OCI-LY7 (cell line): ENCODE results near the gene CSPG4.

Source experiments
- EZH2phosphoT487 ChIP-seq: fragments of 200-600 bp; sonication (generic); IDR thresholded peaks from 2 replicates; pipeline ENCODE4 v1.6.1; 2018; ENCODE audit warnings: low read depth, borderline replicate concordance, mild to moderate bottlenecking, mixed run types, antibody characterized with exemption, low read length, moderate library complexity, mixed read lengths
- TF ChIP-seq, protein P1 (sequence below): fragments of 200-600 bp; sonication (generic); conservative IDR thresholded peaks from 2 replicates; pipeline ENCODE4 v1.5.1; 2014; ENCODE audit warnings: mild to moderate bottlenecking, antibody characterized with exemption, low read length, moderate library complexity, mixed read lengths

DNA sequence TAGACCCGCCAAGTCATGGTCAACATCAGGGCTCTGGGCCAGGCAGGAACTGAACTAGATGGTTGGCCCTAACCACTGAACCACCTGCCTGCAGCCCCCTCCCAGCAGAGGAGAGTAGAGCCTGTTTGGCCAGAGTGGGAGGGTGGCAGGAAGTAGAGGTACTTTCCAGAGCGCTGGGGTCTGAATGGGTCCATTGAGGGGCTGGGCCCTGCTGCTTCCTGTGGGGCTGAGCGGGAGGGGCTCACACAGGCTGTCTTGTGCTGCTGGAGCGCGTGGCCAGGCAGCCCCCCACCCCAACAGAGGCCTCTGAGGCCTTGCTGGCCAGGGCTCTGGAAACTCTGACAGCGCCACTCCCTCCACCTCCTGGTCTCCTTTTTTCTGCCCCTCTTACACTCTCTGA is 17.4 kb downstream of the CSPG4 start:
- TF ChIP-seq, protein P1, sequence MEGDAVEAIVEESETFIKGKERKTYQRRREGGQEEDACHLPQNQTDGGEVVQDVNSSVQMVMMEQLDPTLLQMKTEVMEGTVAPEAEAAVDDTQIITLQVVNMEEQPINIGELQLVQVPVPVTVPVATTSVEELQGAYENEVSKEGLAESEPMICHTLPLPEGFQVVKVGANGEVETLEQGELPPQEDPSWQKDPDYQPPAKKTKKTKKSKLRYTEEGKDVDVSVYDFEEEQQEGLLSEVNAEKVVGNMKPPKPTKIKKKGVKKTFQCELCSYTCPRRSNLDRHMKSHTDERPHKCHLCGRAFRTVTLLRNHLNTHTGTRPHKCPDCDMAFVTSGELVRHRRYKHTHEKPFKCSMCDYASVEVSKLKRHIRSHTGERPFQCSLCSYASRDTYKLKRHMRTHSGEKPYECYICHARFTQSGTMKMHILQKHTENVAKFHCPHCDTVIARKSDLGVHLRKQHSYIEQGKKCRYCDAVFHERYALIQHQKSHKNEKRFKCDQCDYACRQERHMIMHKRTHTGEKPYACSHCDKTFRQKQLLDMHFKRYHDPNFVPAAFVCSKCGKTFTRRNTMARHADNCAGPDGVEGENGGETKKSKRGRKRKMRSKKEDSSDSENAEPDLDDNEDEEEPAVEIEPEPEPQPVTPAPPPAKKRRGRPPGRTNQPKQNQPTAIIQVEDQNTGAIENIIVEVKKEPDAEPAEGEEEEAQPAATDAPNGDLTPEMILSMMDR = no peak
- TF ChIP-seq EZH2phosphoT487 = no peak
